Osteoblast (primary cell): ENCODE results near the gene PIWIL4. TPM values are rescaled to one million over a fixed set of nuclear protein-coding genes. Genes with fewer than 3 reads are reported as not detected.

Experiments used
- DNase-seq: peaks from one replicate; pipeline ENCODE4 v3.0.0; 2011; ENCODE audit warnings: low spot score, mixed read lengths; ENCODE audit not compliant: insufficient read length; ENCODE audit errors: missing footprints
- H2AFZ ChIP-seq: 2 replicates; pipeline ENCODE4 v1.6.0; 2011; ENCODE audit warnings: mild to moderate bottlenecking, low read length
- H3K27ac ChIP-seq: 2 replicates; pipeline ENCODE4 v1.5.1; 2011; ENCODE audit warnings: mild to moderate bottlenecking, low read depth, low read length, moderate library complexity
- H3K27me3 ChIP-seq: 2 replicates; pipeline ENCODE4 v1.6.0; 2012; ENCODE audit warnings: mild to moderate bottlenecking, control low read depth, inconsistent platforms, low read length, moderate library complexity; ENCODE audit not compliant: insufficient read depth
- H3K36me3 ChIP-seq: 2 replicates; pipeline ENCODE4 v1.5.1; 2011; ENCODE audit warnings: mild to moderate bottlenecking, low read length, control low read depth, moderate library complexity; ENCODE audit not compliant: insufficient read depth
- H3K4me1 ChIP-seq: 2 replicates; pipeline ENCODE4 v1.5.1; 2011; ENCODE audit warnings: mild to moderate bottlenecking, low read length, control low read depth, moderate library complexity; ENCODE audit not compliant: insufficient read depth
- H3K4me2 ChIP-seq: 2 replicates; pipeline ENCODE4 v1.6.0; 2011; ENCODE audit warnings: mild to moderate bottlenecking, low read length; ENCODE audit not compliant: insufficient read depth
- H3K4me3 ChIP-seq: fragments of 200-600 bp; sonication (generic); 3 replicates; pipeline ENCODE4 v1.5.1; 2012; ENCODE audit warnings: mild to moderate bottlenecking, low read length, inconsistent platforms; ENCODE audit not compliant: insufficient read depth
- H3K79me2 ChIP-seq: 2 replicates; pipeline ENCODE4 v1.6.0; 2012; ENCODE audit warnings: mild to moderate bottlenecking, low read length, control low read depth, inconsistent platforms; ENCODE audit not compliant: insufficient read depth
- H3K9me3 ChIP-seq: 2 replicates; pipeline ENCODE4 v1.5.1; 2011; ENCODE audit warnings: low read depth, low read length, control low read depth
- H4K20me1 ChIP-seq: 2 replicates; pipeline ENCODE4 v1.6.0; 2012; ENCODE audit warnings: mild to moderate bottlenecking, low read length, control low read depth; ENCODE audit not compliant: insufficient read depth
- CTCF ChIP-seq: IDR thresholded peaks from 2 replicates; pipeline ENCODE4 v1.5.1; 2011; ENCODE audit warnings: mild to moderate bottlenecking, low read depth, low read length, moderate library complexity; ENCODE audit errors: extremely low read depth
- total RNA-seq: library from RNA; depleted of rRNA; stranded (reverse); fragments of >200 nt; gene quantifications from 2 replicates; pipeline ENCODE4 v1.2.3, GENCODE V29; 2012

PIWIL4 gene
- total RNA-seq, 1 donor, result 1.8 TPM

- H4K20me1 ChIP-seq, result no peaks in the 10 kb centered on the region
- H3K4me1 ChIP-seq, result no peaks in the 10 kb centered on the region
- H2AFZ ChIP-seq, result no peak overlapping the region
- H3K4me3 ChIP-seq, result no peak overlapping the region
- DNase-seq, result no peak
- no peak overlapping the region for H3K4me2 ChIP-seq
- H3K27ac ChIP-seq, result no peak overlapping the region
- H3K27me3 ChIP-seq, result no peaks in the 10 kb centered on the region
- no peak for TF ChIP-seq CTCF
- no peaks in the 10 kb centered on the region for H3K9me3 ChIP-seq
- no peaks in the 10 kb centered on the region for H3K36me3 ChIP-seq
- no peaks in the 10 kb centered on the region for H3K79me2 ChIP-seq
Observed at GRCh38 chr11:94629741-94630140, 62.6 kb downstream of the PIWIL4 start.

GRCh38 chr11:94630221-94630620 lies 63.1 kb downstream of the PIWIL4 start:
- no peak for DNase-seq
- no peaks in the 10 kb centered on the region for H3K36me3 ChIP-seq
- TF ChIP-seq CTCF, result no peak

DNA sequence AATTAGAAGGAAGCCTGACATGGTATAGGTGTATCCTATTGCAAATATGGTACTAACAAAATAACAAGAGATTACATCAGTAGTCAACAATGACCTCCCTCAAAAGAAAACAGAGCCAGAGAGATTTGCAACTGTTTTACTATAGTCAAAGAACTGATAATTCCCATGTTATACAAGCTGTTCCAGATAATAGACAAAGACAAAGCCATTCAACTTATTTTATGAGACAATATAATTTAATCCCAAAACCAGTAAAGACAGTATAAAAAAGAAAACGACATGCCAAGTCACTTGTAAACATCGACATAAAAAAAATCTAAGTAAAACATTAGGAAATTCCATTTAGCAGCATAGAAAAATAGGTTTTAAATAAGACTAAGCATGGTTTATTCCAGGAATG lies 65.2 kb downstream of the PIWIL4 start:
- TF ChIP-seq CTCF, result no peak
- H3K36me3 ChIP-seq, result no peaks in the 10 kb centered on the region
- H3K79me2 ChIP-seq, result no peaks in the 10 kb centered on the region
- no peaks in the 10 kb centered on the region for H3K4me1 ChIP-seq
- no peak overlapping the region for H3K4me2 ChIP-seq
- no peak overlapping the region for H3K27ac ChIP-seq
- H3K9me3 ChIP-seq, result no peaks in the 10 kb centered on the region
- H4K20me1 ChIP-seq, result no peaks in the 10 kb centered on the region
- no peak overlapping the region for H3K4me3 ChIP-seq
- no peaks in the 10 kb centered on the region for H3K27me3 ChIP-seq
- DNase-seq, result no peak
- H2AFZ ChIP-seq, result no peak overlapping the region

More at GRCh38 chr11:94630221-94630620, 63.1 kb downstream of the PIWIL4 start:
- H4K20me1 ChIP-seq, result no peaks in the 10 kb centered on the region
- H3K27me3 ChIP-seq, result no peaks in the 10 kb centered on the region
- no peak overlapping the region for H3K4me3 ChIP-seq
- no peaks in the 10 kb centered on the region for H3K79me2 ChIP-seq
- no peaks in the 10 kb centered on the region for H3K4me1 ChIP-seq
- no peak overlapping the region for H2AFZ ChIP-seq
- H3K9me3 ChIP-seq, result no peaks in the 10 kb centered on the region
- no peak overlapping the region for H3K4me2 ChIP-seq
- H3K27ac ChIP-seq, result no peak overlapping the region

- H3K4me2 ChIP-seq, result no peak overlapping the region
- no peak overlapping the region for H3K27ac ChIP-seq
- no peaks in the 10 kb centered on the region for H4K20me1 ChIP-seq
- H3K9me3 ChIP-seq, result no peaks in the 10 kb centered on the region
- H3K4me1 ChIP-seq, result peaks cover 13% of the 10 kb centered on the region
- no peaks in the 10 kb centered on the region for H3K27me3 ChIP-seq
- TF ChIP-seq CTCF, result no peak
- no peak for DNase-seq
- no peak overlapping the region for H3K4me3 ChIP-seq
- H3K36me3 ChIP-seq, result no peaks in the 10 kb centered on the region
- H3K79me2 ChIP-seq, result no peaks in the 10 kb centered on the region
- H2AFZ ChIP-seq, result no peak overlapping the region
Observed at GRCh38 chr11:94635072-94635471, 67.9 kb downstream of the PIWIL4 start.
